DND-41 (cell line): ENCODE data around the gene RALGAPA2.

Experiments used
- EZH2 ChIP-seq: IDR thresholded peaks from 3 replicates; pipeline ENCODE4 v1.6.1; 2012; ENCODE audit warnings: borderline replicate concordance, low read depth, mild to moderate bottlenecking, moderate library complexity, low read length, inconsistent platforms; ENCODE audit not compliant: severe bottlenecking
- TF ChIP-seq, protein P1 (sequence below): IDR thresholded peaks from 2 replicates; pipeline ENCODE4 v1.5.1; 2012; ENCODE audit warnings: borderline replicate concordance, low read length, moderate library complexity, mild to moderate bottlenecking; ENCODE audit not compliant: poor library complexity, severe bottlenecking; ENCODE audit errors: extremely low read depth

DNA sequence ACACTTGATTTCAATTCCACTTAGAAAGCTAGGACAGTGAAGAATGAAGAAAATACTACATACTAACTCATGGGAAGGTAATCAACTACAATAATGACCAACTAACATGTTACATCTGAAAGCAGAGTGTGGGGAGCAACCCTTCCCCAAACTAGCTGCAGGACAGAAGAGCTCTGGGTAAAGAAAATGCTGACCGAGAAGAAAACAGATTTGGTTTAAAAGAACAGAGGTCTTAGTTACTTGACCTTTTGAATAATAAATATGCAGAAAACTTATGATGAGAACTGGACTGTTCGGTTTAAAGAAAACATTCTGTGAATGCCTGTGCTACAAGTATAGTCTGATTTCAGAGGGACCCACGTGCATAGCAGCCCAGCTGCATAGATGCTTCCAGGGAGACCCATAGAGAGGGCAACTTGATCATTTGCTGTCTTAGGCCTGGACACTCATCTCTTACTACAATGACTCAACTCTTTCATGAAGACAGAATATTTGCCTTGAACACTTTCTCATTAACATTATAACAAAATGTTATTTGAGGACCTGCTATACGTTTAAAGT, 53.5 kb downstream of the RALGAPA2 start:
- TF ChIP-seq, protein P1, sequence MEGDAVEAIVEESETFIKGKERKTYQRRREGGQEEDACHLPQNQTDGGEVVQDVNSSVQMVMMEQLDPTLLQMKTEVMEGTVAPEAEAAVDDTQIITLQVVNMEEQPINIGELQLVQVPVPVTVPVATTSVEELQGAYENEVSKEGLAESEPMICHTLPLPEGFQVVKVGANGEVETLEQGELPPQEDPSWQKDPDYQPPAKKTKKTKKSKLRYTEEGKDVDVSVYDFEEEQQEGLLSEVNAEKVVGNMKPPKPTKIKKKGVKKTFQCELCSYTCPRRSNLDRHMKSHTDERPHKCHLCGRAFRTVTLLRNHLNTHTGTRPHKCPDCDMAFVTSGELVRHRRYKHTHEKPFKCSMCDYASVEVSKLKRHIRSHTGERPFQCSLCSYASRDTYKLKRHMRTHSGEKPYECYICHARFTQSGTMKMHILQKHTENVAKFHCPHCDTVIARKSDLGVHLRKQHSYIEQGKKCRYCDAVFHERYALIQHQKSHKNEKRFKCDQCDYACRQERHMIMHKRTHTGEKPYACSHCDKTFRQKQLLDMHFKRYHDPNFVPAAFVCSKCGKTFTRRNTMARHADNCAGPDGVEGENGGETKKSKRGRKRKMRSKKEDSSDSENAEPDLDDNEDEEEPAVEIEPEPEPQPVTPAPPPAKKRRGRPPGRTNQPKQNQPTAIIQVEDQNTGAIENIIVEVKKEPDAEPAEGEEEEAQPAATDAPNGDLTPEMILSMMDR: no peak
- no peak for TF ChIP-seq EZH2
